ENCODE results near the gene SEC24D.
"Not testable (repeated sequence)": the region's sequence is repeated elsewhere in the genome, so short reads cannot be mapped to it uniquely, and the experiment has no call there.

- TF ChIP-seq CTCF, POLR2A (IDR thresholded peaks at IDR 0.05): not testable (repeated sequence)
Observed at GRCh38 chr4:118777649-118778048, 58.3 kb downstream of the SEC24D start.

All from heart left ventricle (tissue), 13 donors.